ENCODE data around the gene RANBP1. TPM values are rescaled to one million over a fixed set of nuclear protein-coding genes. Genes with fewer than 3 reads are reported as not detected.

RANBP1 gene
- total and polyA plus RNA-seq, 9 of the 15 experiments (the other 6 are each of a cell fraction or from before 2014, with no cell fraction given): 162 to 2,891 (median 1,289) TPM

DNA sequence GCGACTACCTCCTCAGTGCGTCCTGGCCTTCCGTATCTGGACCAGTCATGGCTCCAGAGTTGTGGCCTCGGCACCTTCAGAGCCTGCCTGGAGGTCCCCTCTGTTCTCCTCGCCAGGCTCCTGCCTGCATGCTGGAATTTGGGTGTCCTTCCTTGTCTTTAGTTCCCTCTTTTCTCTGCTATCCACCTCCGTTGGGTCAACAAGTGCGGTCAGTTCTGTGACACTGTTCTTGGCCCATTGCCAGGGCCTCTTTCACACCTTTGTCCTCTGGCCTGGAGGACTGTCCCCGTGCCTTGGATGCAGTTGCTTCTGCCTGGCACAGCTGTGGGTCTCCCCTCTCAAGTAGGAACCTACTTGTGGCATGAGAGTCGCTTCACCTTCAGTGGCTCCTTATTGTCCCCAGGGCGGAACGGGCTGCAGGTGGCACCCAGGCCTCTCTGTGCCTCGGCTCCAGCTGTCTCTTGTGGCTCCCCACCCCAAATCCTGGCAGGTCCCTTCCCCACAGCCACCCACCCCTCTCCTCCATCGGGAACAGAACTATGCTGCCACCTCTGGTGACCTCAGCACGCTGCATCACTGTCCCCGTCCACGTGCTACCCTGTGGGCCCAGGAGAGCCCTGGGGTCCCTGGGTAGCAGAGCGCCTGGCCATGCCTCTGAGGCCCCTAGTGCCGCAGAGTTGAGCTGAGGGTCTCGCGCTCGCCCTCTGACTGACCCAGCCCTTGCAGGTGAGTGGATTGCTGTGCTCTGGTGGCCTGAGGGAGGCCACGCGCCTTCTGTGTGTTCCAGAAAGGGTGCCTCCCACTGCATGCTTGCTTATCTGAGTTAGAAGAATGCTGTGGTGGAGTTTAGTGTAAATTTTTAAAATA is 31.1 kb upstream of the RANBP1 start (continued):
- TF ChIP-seq FOXJ2 (tag; IDR thresholded peaks at IDR 0.05): no peak
- peak; percentile 82 for TF ChIP-seq JUND (IDR thresholded peaks at IDR 0.05; ENCODE audit: borderline replicate concordance, low read depth, low read length)
- no peak for TF ChIP-seq JUND (tag; IDR thresholded peaks at IDR 0.05; ENCODE audit: borderline replicate concordance, low read depth, low read length)
- TF ChIP-seq CBX3 (IDR thresholded peaks at IDR 0.05; ENCODE audit: borderline replicate concordance in 1 of 2, low read length in 2 of 2): no peak
- TF ChIP-seq MTA3 (IDR thresholded peaks at IDR 0.05; ENCODE audit: borderline replicate concordance): no peak
- no peak for TF ChIP-seq SMARCA4 (IDR thresholded peaks at IDR 0.05)
- peak; percentile 53 to 71; a peak in 2 of 4 replicates for TF ChIP-seq TBL1XR1 (IDR thresholded peaks at IDR 0.05; ENCODE audit: low read length in 2 of 2)
- TF ChIP-seq KAT2B (IDR thresholded peaks at IDR 0.05; ENCODE audit: low read depth, low read length): peak; percentile 17
- TF ChIP-seq ZNF780A (CRISPR knock-in tag; IDR thresholded peaks at IDR 0.05): no peak
- TF ChIP-seq ARNT (IDR thresholded peaks at IDR 0.05): no peak
- TF ChIP-seq ZNF347 (CRISPR knock-in tag; IDR thresholded peaks at IDR 0.05; ENCODE audit: low read depth): no peak
- no peak for TF ChIP-seq ZNF212 (CRISPR knock-in tag; IDR thresholded peaks at IDR 0.05)
- no peak for TF ChIP-seq ZNF253 (CRISPR knock-in tag; conservative IDR thresholded peaks at IDR 0.05)
- no peak for TF ChIP-seq ZNF197 (CRISPR knock-in tag; IDR thresholded peaks at IDR 0.05; ENCODE audit: low read depth)
- TF ChIP-seq NEUROD1 (IDR thresholded peaks at IDR 0.05; ENCODE audit: borderline replicate concordance, low read depth, low read length, partially characterized antibody): peak; percentile 92
- TF ChIP-seq, protein P1, sequence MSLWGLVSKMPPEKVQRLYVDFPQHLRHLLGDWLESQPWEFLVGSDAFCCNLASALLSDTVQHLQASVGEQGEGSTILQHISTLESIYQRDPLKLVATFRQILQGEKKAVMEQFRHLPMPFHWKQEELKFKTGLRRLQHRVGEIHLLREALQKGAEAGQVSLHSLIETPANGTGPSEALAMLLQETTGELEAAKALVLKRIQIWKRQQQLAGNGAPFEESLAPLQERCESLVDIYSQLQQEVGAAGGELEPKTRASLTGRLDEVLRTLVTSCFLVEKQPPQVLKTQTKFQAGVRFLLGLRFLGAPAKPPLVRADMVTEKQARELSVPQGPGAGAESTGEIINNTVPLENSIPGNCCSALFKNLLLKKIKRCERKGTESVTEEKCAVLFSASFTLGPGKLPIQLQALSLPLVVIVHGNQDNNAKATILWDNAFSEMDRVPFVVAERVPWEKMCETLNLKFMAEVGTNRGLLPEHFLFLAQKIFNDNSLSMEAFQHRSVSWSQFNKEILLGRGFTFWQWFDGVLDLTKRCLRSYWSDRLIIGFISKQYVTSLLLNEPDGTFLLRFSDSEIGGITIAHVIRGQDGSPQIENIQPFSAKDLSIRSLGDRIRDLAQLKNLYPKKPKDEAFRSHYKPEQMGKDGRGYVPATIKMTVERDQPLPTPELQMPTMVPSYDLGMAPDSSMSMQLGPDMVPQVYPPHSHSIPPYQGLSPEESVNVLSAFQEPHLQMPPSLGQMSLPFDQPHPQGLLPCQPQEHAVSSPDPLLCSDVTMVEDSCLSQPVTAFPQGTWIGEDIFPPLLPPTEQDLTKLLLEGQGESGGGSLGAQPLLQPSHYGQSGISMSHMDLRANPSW (CRISPR knock-in tag; IDR thresholded peaks at IDR 0.05): peak; percentile 98
- TF ChIP-seq MIER1 (IDR thresholded peaks at IDR 0.05; ENCODE audit: low read depth): no peak
- TF ChIP-seq KDM1A (IDR thresholded peaks at IDR 0.05): no peak
- TF ChIP-seq, protein P2, sequence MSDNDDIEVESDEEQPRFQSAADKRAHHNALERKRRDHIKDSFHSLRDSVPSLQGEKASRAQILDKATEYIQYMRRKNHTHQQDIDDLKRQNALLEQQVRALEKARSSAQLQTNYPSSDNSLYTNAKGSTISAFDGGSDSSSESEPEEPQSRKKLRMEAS (CRISPR knock-in tag; IDR thresholded peaks at IDR 0.05): no peak
- TF ChIP-seq FOXM1 (IDR thresholded peaks at IDR 0.05; ENCODE audit: low read depth): no peak
- no peak for TF ChIP-seq FOXM1 (CRISPR knock-in tag; IDR thresholded peaks at IDR 0.05; ENCODE audit: low read depth)
- TF ChIP-seq RFX1 (IDR thresholded peaks at IDR 0.05): no peak
- peak; percentile 48; the same call in 1 of the 2 replicates for TF ChIP-seq MEF2D (tag; conservative IDR thresholded peaks at IDR 0.05; ENCODE audit: low read depth)
- TF ChIP-seq ZNF764 (CRISPR knock-in tag; IDR thresholded peaks at IDR 0.05; ENCODE audit: low read depth): peak; percentile 9; the same call in 1 of the 2 replicates
- no peak for TF ChIP-seq SP1 (CRISPR knock-in tag; IDR thresholded peaks at IDR 0.05)
- no peak for TF ChIP-seq NFRKB (IDR thresholded peaks at IDR 0.05; ENCODE audit: low read depth)
- no peak for TF ChIP-seq STAG1 (CRISPR knock-in tag; IDR thresholded peaks at IDR 0.05; ENCODE audit: borderline replicate concordance)
- no peak for TF ChIP-seq ZNF282 (CRISPR knock-in tag; IDR thresholded peaks at IDR 0.05)
- TF ChIP-seq KHSRP (IDR thresholded peaks at IDR 0.05): no peak

Data from K562 (cell line).